PC-3 (cell line): Measurements from ENCODE around the gene CD86.
"Not testable (repeated sequence)": the region's sequence is repeated elsewhere in the genome, so short reads cannot be mapped to it uniquely, and the experiment has no call there.

ENCODE experiments used
- EZH2 ChIP-seq: fragments of 300-600 bp; sonication (generic); IDR thresholded peaks from one replicate; pipeline ENCODE4 v1.6.1; 2017; ENCODE audit warnings: antibody characterized with exemption, mild to moderate bottlenecking, low read length; ENCODE audit not compliant: unreplicated experiment
- EZH2phosphoT487 ChIP-seq: fragments of 300-600 bp; sonication (generic); IDR thresholded peaks from 2 replicates; pipeline ENCODE4 v1.6.1; 2018; ENCODE audit warnings: mild to moderate bottlenecking, antibody characterized with exemption, low read length, borderline replicate concordance
- TF ChIP-seq, protein P1 (sequence below): fragments of 300-600 bp; sonication (generic); conservative IDR thresholded peaks from 2 replicates; pipeline ENCODE4 v1.5.1; 2017; ENCODE audit warnings: antibody characterized with exemption, low read depth, mild to moderate bottlenecking, low read length

DNA sequence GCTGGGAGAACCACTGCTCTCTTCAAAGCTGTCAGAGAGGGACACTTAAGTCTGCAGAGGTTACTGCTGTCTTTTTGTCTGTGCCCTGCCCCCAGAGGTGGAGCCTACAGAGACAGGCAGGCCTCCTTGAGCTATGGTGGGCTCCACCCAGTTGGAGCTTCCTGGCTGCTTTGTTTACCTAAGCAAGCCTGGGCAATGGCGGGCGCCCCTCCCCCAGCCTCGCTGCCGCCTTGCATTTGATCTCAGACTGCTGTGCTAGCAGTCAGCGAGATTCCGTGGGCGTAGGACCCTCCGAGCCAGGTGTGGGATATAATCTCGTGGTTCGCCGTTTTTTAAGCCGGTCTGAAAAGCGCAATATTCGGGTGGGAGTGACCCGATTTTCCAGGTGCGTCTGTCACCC is 7.9 kb upstream of the CD86 start:
- TF ChIP-seq, protein P1, sequence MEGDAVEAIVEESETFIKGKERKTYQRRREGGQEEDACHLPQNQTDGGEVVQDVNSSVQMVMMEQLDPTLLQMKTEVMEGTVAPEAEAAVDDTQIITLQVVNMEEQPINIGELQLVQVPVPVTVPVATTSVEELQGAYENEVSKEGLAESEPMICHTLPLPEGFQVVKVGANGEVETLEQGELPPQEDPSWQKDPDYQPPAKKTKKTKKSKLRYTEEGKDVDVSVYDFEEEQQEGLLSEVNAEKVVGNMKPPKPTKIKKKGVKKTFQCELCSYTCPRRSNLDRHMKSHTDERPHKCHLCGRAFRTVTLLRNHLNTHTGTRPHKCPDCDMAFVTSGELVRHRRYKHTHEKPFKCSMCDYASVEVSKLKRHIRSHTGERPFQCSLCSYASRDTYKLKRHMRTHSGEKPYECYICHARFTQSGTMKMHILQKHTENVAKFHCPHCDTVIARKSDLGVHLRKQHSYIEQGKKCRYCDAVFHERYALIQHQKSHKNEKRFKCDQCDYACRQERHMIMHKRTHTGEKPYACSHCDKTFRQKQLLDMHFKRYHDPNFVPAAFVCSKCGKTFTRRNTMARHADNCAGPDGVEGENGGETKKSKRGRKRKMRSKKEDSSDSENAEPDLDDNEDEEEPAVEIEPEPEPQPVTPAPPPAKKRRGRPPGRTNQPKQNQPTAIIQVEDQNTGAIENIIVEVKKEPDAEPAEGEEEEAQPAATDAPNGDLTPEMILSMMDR: not testable (repeated sequence)
- TF ChIP-seq EZH2, EZH2phosphoT487: not testable (repeated sequence)
